C4-2B (cell line): ENCODE measurements around the gene NAV3.

Experiments
- ZFX ChIP-seq: fragments of 450-650 bp; IDR thresholded peaks from 2 replicates; pipeline ENCODE4 v1.6.1; 2017
- TF ChIP-seq, protein P1 (sequence below): fragments of 450-650 bp; conservative IDR thresholded peaks from 2 replicates; pipeline ENCODE4 v1.5.1; 2017; ENCODE audit warnings: mild to moderate bottlenecking

DNA sequence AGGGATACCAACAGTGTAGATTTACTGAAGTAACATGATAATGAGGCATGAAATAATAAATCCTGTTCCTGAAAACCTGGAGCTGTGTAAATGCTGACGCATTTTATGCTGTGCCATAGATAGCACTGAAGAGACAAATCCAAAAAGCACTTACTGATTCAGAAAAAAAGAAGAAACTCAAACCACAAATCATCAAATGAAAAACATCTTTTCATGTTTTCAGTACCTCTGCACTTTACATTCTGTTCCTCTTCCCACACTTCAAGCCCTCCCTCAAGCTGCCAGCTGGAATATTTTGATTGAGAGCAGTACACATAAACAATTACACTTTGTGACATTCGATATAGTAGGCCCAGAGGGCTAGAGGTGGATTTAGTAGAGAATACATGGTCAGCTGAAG, 362.3 kb downstream of the NAV3 start:
- TF ChIP-seq, protein P1, sequence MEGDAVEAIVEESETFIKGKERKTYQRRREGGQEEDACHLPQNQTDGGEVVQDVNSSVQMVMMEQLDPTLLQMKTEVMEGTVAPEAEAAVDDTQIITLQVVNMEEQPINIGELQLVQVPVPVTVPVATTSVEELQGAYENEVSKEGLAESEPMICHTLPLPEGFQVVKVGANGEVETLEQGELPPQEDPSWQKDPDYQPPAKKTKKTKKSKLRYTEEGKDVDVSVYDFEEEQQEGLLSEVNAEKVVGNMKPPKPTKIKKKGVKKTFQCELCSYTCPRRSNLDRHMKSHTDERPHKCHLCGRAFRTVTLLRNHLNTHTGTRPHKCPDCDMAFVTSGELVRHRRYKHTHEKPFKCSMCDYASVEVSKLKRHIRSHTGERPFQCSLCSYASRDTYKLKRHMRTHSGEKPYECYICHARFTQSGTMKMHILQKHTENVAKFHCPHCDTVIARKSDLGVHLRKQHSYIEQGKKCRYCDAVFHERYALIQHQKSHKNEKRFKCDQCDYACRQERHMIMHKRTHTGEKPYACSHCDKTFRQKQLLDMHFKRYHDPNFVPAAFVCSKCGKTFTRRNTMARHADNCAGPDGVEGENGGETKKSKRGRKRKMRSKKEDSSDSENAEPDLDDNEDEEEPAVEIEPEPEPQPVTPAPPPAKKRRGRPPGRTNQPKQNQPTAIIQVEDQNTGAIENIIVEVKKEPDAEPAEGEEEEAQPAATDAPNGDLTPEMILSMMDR, result no peak
- TF ChIP-seq ZFX, result no peak
